Neural progenitor cell (in vitro differentiated cells): ENCODE measurements around the gene MAGIX.

Experiments used
- EZH2 ChIP-seq: fragments of 200-600 bp; sonication (generic); IDR thresholded peaks from 2 replicates; pipeline ENCODE4 v1.6.1; 2017; ENCODE audit warnings: antibody characterized with exemption, mild to moderate bottlenecking, moderate library complexity
- TF ChIP-seq, protein P1 (sequence below): fragments of 200-600 bp; sonication (generic); IDR thresholded peaks from 2 replicates; pipeline ENCODE4 v1.5.1; 2017; ENCODE audit warnings: antibody characterized with exemption, mild to moderate bottlenecking

DNA sequence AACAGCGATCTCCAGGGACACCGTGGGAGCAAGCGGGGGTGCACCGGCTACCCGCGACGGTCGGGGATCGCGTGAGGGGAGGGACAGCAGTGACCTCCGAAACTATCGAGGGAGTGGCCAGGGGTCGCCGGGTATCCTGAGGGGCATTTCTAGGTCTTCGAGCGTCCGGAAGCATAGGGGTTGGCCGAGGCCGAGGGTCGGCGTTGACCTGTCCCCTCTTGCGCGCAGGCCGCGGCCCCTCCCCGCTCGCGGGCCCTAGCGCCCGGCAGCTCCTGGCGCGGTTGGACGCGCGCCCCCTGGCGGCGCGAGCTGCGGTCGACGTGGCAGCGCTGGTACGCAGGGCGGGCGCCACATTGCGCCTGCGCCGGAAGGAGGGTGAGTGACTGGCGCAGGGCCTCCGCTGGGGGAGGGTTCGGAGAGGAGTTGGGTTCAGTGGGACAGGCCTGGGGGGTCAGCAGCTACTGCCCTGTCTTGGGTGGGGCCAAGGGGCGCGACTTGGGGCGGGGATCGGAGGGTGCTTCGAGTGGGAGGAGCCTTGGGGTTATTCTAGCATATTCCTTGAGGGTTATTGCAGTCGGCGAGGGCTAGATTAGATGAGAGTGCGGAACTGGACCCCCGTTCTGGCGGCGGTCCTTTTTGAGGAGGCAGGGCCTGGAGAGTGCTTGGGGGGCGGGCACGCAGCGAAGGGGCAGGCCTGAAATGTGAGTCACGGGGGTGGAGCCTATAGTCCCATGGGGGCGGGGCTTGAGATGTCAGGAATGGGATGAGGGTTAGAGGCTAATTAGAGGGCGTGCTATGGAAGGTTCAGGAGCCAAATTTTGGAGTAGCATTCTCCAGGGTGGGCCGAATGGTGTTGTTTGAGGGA is 1.2 kb downstream of the MAGIX start:
- no peak for TF ChIP-seq EZH2
- TF ChIP-seq, protein P1, sequence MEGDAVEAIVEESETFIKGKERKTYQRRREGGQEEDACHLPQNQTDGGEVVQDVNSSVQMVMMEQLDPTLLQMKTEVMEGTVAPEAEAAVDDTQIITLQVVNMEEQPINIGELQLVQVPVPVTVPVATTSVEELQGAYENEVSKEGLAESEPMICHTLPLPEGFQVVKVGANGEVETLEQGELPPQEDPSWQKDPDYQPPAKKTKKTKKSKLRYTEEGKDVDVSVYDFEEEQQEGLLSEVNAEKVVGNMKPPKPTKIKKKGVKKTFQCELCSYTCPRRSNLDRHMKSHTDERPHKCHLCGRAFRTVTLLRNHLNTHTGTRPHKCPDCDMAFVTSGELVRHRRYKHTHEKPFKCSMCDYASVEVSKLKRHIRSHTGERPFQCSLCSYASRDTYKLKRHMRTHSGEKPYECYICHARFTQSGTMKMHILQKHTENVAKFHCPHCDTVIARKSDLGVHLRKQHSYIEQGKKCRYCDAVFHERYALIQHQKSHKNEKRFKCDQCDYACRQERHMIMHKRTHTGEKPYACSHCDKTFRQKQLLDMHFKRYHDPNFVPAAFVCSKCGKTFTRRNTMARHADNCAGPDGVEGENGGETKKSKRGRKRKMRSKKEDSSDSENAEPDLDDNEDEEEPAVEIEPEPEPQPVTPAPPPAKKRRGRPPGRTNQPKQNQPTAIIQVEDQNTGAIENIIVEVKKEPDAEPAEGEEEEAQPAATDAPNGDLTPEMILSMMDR: peak; percentile 67
